GM12878 (cell line): ENCODE results near the gene COTL1. TPM values are rescaled to one million over a fixed set of nuclear protein-coding genes. Genes with fewer than 3 reads are reported as not detected.

Source experiments
- ATAC-seq: fragments of 200-7000 bp; cut with Tn5 transposase; 3 replicates; pipeline ENCODE4 v1.9.1; 2020; ENCODE audit warnings: mild to moderate bottlenecking, moderate library complexity
- BruUV-seq: library from RNA; stranded (reverse); fragments of 400-500 nt; replicated peaks from 2 replicates; lab custom pipeline; 2021; lab: Mats Ljungman, UMichigan
- CTCF ChIA-PET: fragments of 300-600 bp; sonication (Branson Sonifier 250); formaldehyde crosslinking; extraction: SDS; loops from one replicate; lab custom pipeline; 2021; ENCODE audit warnings: inconsistent platforms; lab: Yijun Ruan, JAX
- POLR2A ChIA-PET: fragments of 350-600 bp; formaldehyde crosslinking; extraction: SDS; loops from one replicate; lab custom pipeline; 2021; ENCODE audit warnings: inconsistent platforms; lab: Charles Lee
- RAD21 ChIA-PET: fragments of 300-600 bp; sonication (Branson Sonifier 250); formaldehyde crosslinking; loops from one replicate; lab custom pipeline; 2023; ENCODE audit warnings: antibody characterized with exemption; ENCODE audit not compliant: unreplicated experiment; lab: Charles Lee
- SMC1A ChIA-PET: fragments of 300-600 bp; sonication (Branson Sonifier 250); formaldehyde crosslinking; loops from one replicate; lab custom pipeline; 2023; ENCODE audit not compliant: unreplicated experiment, uncharacterized antibody; lab: Charles Lee
- DNase-seq: peaks from one replicate; pipeline ENCODE4 v3.0.0-alpha.2; 2011; ENCODE audit warnings: low read depth, low spot score
- FAIRE-seq: peaks from 3 replicates; lab custom pipeline; 2011; peaks lifted over from hg19 to GRCh38; lab: Jason Lieb, UNC
- H2AFZ ChIP-seq: 2 replicates; pipeline ENCODE4 v1.6.0; 2011; ENCODE audit warnings: low read depth, low read length, control low read depth; ENCODE audit not compliant: control insufficient read depth
- H3K27ac ChIP-seq: 2 replicates; pipeline ENCODE4 v1.5.1; 2011; ENCODE audit warnings: control low read depth; ENCODE audit not compliant: control insufficient read depth, insufficient read depth
- H3K27me3 ChIP-seq, 2 experiments: replicated peaks in 1 of 2; 2 replicates each; pipeline versions ENCODE4 v1.6.0 to v1.6.1; 2011; ENCODE audit warnings: low read length in 1 of 2; ENCODE audit not compliant: control insufficient read depth in 2 of 2, insufficient read depth in 2 of 2
- H3K36me3 ChIP-seq, 2 experiments: 2 replicates each; pipeline ENCODE4 v1.5.1; 2011; ENCODE audit warnings: low read length in 1 of 2; ENCODE audit not compliant: control insufficient read depth in 2 of 2, insufficient read depth in 2 of 2
- H3K4me1 ChIP-seq: 2 replicates; pipeline ENCODE4 v1.6.1; 2011; ENCODE audit warnings: mild to moderate bottlenecking, low read length, moderate library complexity, mixed read lengths; ENCODE audit not compliant: control insufficient read depth, insufficient read depth
- H3K4me2 ChIP-seq: 2 replicates; pipeline ENCODE4 v1.6.0; 2011; ENCODE audit warnings: control low read depth; ENCODE audit not compliant: control insufficient read depth, insufficient read depth
- H3K4me3 ChIP-seq: fragments of 200-600 bp; sonication (generic); 2 replicates; pipeline ENCODE4 v1.5.1; 2016
- H3K79me2 ChIP-seq: 2 replicates; pipeline ENCODE4 v1.6.0; 2011; ENCODE audit warnings: low read length; ENCODE audit not compliant: control insufficient read depth, insufficient read depth
- H3K9ac ChIP-seq: 2 replicates; pipeline ENCODE4 v1.8.0; 2011; ENCODE audit warnings: low read length, control low read depth, mixed read lengths; ENCODE audit not compliant: control insufficient read depth, insufficient read depth
- H3K9me3 ChIP-seq: replicated peaks from 3 replicates; pipeline ENCODE4 v1.5.1; 2011; ENCODE audit warnings: mild to moderate bottlenecking, low read length; ENCODE audit not compliant: control insufficient read depth, insufficient read depth
- H4K20me1 ChIP-seq: 2 replicates; pipeline ENCODE4 v1.6.0; 2011; ENCODE audit not compliant: control insufficient read depth, insufficient read depth
- CREM ChIP-seq: IDR thresholded peaks from 2 replicates; pipeline ENCODE4 v1.6.1; 2014; ENCODE audit warnings: antibody characterized with exemption, low read depth
- EP300 ChIP-seq, 2 experiments: fragments of 150-350 bp in 1 of 2; IDR thresholded peaks; 2 replicates each; pipeline ENCODE4 v1.6.1; 2011 to 2012; ENCODE audit warnings: low read depth in 2 of 2, low read length in 2 of 2, borderline replicate concordance in 1 of 2, improper control_type of control experiment in 1 of 2, inconsistent platforms in 1 of 2; ENCODE audit not compliant: control insufficient read depth in 1 of 2
- ESRRA ChIP-seq: IDR thresholded peaks from 2 replicates; pipeline ENCODE4 v1.6.1; 2012; ENCODE audit warnings: mild to moderate bottlenecking, low read length, improper control_type of control experiment
- GABPA ChIP-seq: IDR thresholded peaks from 2 replicates; pipeline ENCODE4 v1.6.1; 2014; ENCODE audit warnings: antibody characterized with exemption, low read depth, mild to moderate bottlenecking, inconsistent platforms
- HDGF ChIP-seq: fragments of 450-650 bp; IDR thresholded peaks from 2 replicates; pipeline ENCODE4 v1.6.1; 2016; ENCODE audit warnings: antibody characterized with exemption
- IKZF1 ChIP-seq: fragments of 450-650 bp; conservative IDR thresholded peaks from 2 replicates; pipeline ENCODE4 v1.6.1; 2017; ENCODE audit warnings: antibody characterized with exemption, mild to moderate bottlenecking
- PAX5 ChIP-seq: IDR thresholded peaks from 2 replicates; pipeline ENCODE4 v1.6.1; 2011; ENCODE audit warnings: low read depth, low read length, borderline replicate concordance
- POLR2AphosphoS2 ChIP-seq: IDR thresholded peaks from 2 replicates; pipeline ENCODE4 v1.6.1; 2011; ENCODE audit warnings: low read depth, mild to moderate bottlenecking, low read length, improper control_type of control experiment, moderate library complexity
- POU2F2 ChIP-seq: IDR thresholded peaks from 3 replicates; pipeline ENCODE4 v1.6.1; 2011; ENCODE audit warnings: low read depth, mild to moderate bottlenecking, low read length, borderline replicate concordance
- SIX5 ChIP-seq: IDR thresholded peaks from 2 replicates; pipeline ENCODE4 v1.6.1; 2011; ENCODE audit warnings: mild to moderate bottlenecking, low read depth, low read length, moderate library complexity; ENCODE audit not compliant: severe bottlenecking
- SMAD1 ChIP-seq: fragments of 450-650 bp; IDR thresholded peaks from 2 replicates; pipeline ENCODE4 v1.6.1; 2018; ENCODE audit warnings: mild to moderate bottlenecking, low read depth; ENCODE audit not compliant: partially characterized antibody
- SMAD5 ChIP-seq: IDR thresholded peaks from 2 replicates; pipeline ENCODE4 v1.6.1; 2016; ENCODE audit warnings: antibody characterized with exemption, low read depth
- SPI1 ChIP-seq: IDR thresholded peaks from 2 replicates; pipeline ENCODE4 v1.6.1; 2011; ENCODE audit warnings: low read depth, mild to moderate bottlenecking, low read length, moderate library complexity, borderline replicate concordance; ENCODE audit not compliant: insufficient read depth
- SRF ChIP-seq, 2 experiments: IDR thresholded peaks; 2 replicates each; pipeline ENCODE4 v1.6.1; 2011; ENCODE audit warnings: low read depth in 2 of 2, low read length in 2 of 2, mild to moderate bottlenecking in 1 of 2, moderate library complexity in 1 of 2
- TAF1 ChIP-seq: IDR thresholded peaks from 2 replicates; pipeline ENCODE4 v1.6.1; 2011; ENCODE audit warnings: mild to moderate bottlenecking, low read depth, low read length, borderline replicate concordance
- TBL1XR1 ChIP-seq: IDR thresholded peaks from 2 replicates; pipeline ENCODE4 v1.6.1; 2012; ENCODE audit warnings: low read depth, low read length, improper control_type of control experiment
- YBX1 ChIP-seq: fragments of 450-650 bp; IDR thresholded peaks from 2 replicates; pipeline ENCODE4 v1.6.1; 2016; ENCODE audit warnings: antibody characterized with exemption
- ZSCAN29 ChIP-seq: fragments of 450-650 bp; IDR thresholded peaks from 2 replicates; pipeline ENCODE4 v1.6.1; 2017; ENCODE audit warnings: mild to moderate bottlenecking, moderate library complexity
- WGBS: methylation state at CpG from one replicate; pipeline ENCODE4 v1.1.6; 2016; ENCODE audit warnings: low lambda C conversion rate; ENCODE audit not compliant: insufficient replicate concordance, insufficient coverage; ENCODE audit errors: missing lambda C conversion rate; 5-methylcytosine and 5-hydroxymethylcytosine counted together
- in situ Hi-C: fragments of 300-500 bp; cut with MboI; formaldehyde crosslinking; loops from 9 replicates; pipeline ENCODE4 v1.14.3; 2018; ENCODE audit warnings: mixed read lengths
- intact Hi-C: fragments of 100-400 bp; cut with micrococcal nuclease; formaldehyde crosslinking; loops from one replicate; pipeline ENCODE4 v1.14.2; 2022; ENCODE audit not compliant: unreplicated experiment
- polyA plus RNA-seq, 11 experiments: library from polyadenylated mRNA; depleted of rRNA in 4 of 11; unstranded in 6 of 11; stranded (reverse) in 5 of 11; fragments of >200 nt; fragmentation: Nextera tagmentation in 4 of 11; fragmentation: Illumina TruSeq in 1 of 11; extraction: Ambion mirVana in 4 of 11; extraction: Trizol in 1 of 11; gene quantifications; 1 replicate in 1 of 11; 2 replicates in 10 of 11; pipeline versions ENCODE4 v1.2.1 to v1.2.3, GENCODE V29; 2011 to 2016; ENCODE audit warnings: inconsistent platforms in 2 of 11, missing spikeins in 2 of 11, low read depth in 1 of 11
- total RNA-seq, 4 experiments: library from RNA; depleted of rRNA in 3 of 4; stranded (reverse); fragments of >200 nt in 3 of 4; fragmentation: Illumina TruSeq in 1 of 4; extraction: Trizol in 1 of 4; gene quantifications; 2 replicates each; pipeline versions ENCODE4 v1.2.1 to v1.2.3, GENCODE V29; 2013 to 2021

COTL1 gene
- total and polyA plus RNA-seq, 10 of the 15 experiments (the other 5 are each of a cell fraction or from before 2014, with no cell fraction given) = 140 to 894 (median 330) TPM

DNA sequence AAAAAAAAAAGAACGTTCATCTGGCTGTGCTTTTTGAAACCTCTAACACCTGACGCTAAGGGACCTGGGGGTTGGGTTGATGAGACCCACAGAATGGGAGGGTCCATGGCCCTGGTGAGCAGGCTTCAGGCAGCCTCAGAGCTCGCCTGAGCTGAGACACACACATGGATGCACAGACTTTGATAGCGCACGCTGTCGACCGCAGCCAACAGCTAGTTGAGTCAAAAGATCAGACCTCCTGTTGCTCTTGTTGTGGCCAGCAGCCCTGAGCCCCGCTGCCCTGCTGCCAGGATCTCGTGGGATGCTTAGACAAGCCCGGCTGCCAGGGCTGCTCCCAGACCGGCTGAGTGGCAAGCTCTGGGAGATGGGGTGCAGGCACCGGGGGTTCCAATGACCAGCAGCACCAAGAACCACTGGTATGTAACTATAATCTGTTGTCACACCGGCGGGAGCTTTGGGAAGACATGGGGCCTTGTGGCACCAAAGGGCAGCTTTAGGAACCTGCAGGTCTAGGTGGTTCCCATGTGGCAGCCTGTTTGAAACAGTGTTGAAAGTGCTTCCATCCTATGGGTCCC, 93.4 kb downstream of the COTL1 start:
- H3K36me3 ChIP-seq = no peaks in the 10 kb centered on the region
- H3K9me3 ChIP-seq = peaks cover under 1% of the 10 kb centered on the region; the same call in 1 of the 3 replicates
- TF ChIP-seq TBL1XR1 = no peak
- TF ChIP-seq PAX5 = no peak
- no peak for TF ChIP-seq EP300 (IDR thresholded peaks at IDR 0.05; ENCODE audit: borderline replicate concordance in 1 of 2, control insufficient read depth in 1 of 2, low read depth in 2 of 2, low read length in 2 of 2)
- TF ChIP-seq YBX1 = no peak
- TF ChIP-seq CREM = no peak
- no peak for TF ChIP-seq SIX5
- no peak for TF ChIP-seq TAF1
- no peak for TF ChIP-seq SRF (IDR thresholded peaks at IDR 0.05; ENCODE audit: low read depth in 2 of 2, low read length in 2 of 2)
- no peak for TF ChIP-seq IKZF1
- TF ChIP-seq ESRRA = no peak
- no peak for TF ChIP-seq POU2F2
- no peak for TF ChIP-seq SMAD5
- TF ChIP-seq GABPA = no peak
- no peak for TF ChIP-seq SPI1
- no peak for TF ChIP-seq ZSCAN29
- no peak for TF ChIP-seq HDGF
- TF ChIP-seq POLR2AphosphoS2 = no peak
- no peak for TF ChIP-seq SMAD1
- H3K9ac ChIP-seq = no peak overlapping the region
- FAIRE-seq = no peak
- DNase-seq = no peak
- H3K4me2 ChIP-seq = no peak overlapping the region
- H3K27me3 ChIP-seq = no peaks in the 10 kb centered on the region
- H3K4me1 ChIP-seq = peaks cover 15% of the 10 kb centered on the region
- intact Hi-C loops (no loop called here), in situ Hi-C loops (loop anchor here (25.0 kb wide), 1 partner anchor 438 kb away; no protein-coding TSS in a partner anchor)
- H2AFZ ChIP-seq = no peak overlapping the region
- H3K4me3 ChIP-seq = no peak overlapping the region
- ChIA-PET RAD21 (no interaction called here), SMC1A (interaction anchor here (1.0 kb wide), 1 partner anchor 9 kb away, joined by 3 read pairs; no protein-coding TSS in a partner anchor), CTCF (interaction anchor here (0.6 to 1.1 kb wide), 3 partner anchors 9 to 27 kb away, joined by 3 read pairs; no protein-coding TSS in a partner anchor), POLR2A (no interaction called here)
- no peaks in the 10 kb centered on the region for H3K79me2 ChIP-seq
- 78% methylated on average over 13 of the region's 14 CpGs for WGBS
- H3K27ac ChIP-seq = no peak overlapping the region
- no TSS peak for BruUV-seq
- ATAC-seq = no peak
- H4K20me1 ChIP-seq = no peaks in the 10 kb centered on the region
